Nephron (organoid): Measurements from ENCODE around the gene MNX1.

Experiments
- H3K27ac Mint-ChIP-seq, 3 experiments: 2 replicates each; pipeline ENCODE4 v1.8.0; 2020; ENCODE audit warnings: mixed read lengths in 3 of 3, mild to moderate bottlenecking in 2 of 3, moderate library complexity in 1 of 3
- H3K27me3 Mint-ChIP-seq: 2 replicates; pipeline ENCODE4 v1.8.0; 2021; ENCODE audit warnings: low read depth, mild to moderate bottlenecking, moderate library complexity, mixed read lengths
- H3K36me3 Mint-ChIP-seq: 2 replicates; pipeline ENCODE4 v1.8.0; 2020; ENCODE audit warnings: low read depth, mixed read lengths
- H3K4me1 Mint-ChIP-seq: 2 replicates; pipeline ENCODE4 v1.8.0; 2020; ENCODE audit warnings: mixed read lengths
- H3K4me3 Mint-ChIP-seq, 3 experiments: 2 replicates each; pipeline ENCODE4 v1.8.0; 2020; ENCODE audit warnings: mild to moderate bottlenecking in 3 of 3, mixed read lengths in 3 of 3, moderate library complexity in 2 of 3
- H3K9me3 Mint-ChIP-seq: 2 replicates; pipeline ENCODE4 v1.8.0; 2020; ENCODE audit warnings: mixed read lengths
- TF ChIP-seq, protein P1 (sequence below), 3 experiments: fragments of 200-600 bp; sonication (generic); IDR thresholded peaks; one replicate each; pipeline ENCODE4 v1.5.0; 2021; ENCODE audit warnings: antibody characterized with exemption in 3 of 3; ENCODE audit not compliant: unreplicated experiment in 3 of 3

The MNX1 gene

DNA sequence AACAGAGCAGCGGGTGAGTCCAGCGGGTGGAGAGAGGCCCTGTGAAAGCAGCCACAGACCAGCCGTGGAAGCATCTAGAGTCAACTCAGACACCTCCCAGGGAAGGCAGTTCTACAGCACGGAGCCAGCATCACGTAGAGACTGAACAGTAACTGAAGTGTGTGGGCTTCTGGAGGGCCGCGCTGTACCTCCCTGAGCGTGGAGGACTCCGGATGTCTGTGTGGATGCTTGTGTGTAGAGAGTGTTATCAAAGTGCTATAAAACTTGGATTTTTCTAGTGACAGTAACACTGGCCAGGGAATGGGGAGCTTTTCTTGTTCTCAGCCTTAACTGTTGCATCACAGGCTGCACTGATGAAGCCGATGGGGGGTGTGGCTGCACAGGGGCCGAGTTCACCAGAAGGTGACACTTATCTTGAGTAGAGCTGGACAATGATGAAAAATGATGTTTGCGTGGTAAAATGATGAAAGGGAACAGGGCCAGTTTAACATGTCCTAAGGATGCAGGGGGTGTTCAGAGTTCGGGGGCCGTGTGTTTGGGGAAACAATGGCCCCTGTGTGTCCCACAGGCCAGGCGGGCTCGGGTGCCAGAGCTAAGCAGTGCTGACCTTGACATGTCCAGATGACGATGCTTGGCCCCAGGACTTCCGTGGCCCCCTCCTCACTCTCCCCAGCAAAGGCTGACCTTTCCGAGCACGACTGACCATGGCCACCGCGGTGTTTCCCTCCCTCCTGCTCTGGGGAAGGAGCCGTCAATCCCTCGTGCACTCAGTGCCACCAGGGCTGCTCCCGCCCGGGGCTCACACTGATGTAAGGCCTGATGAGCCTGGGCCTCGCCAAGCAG, 21.9 kb downstream of the MNX1 start:
- Mint-ChIP-seq H3K36me3 (no peaks in the 10 kb centered on the region), H3K4me1 (peaks cover 2% of the 10 kb centered on the region), H3K27ac (no peak overlapping the region), H3K4me3 (no peak overlapping the region), H3K9me3 (no peaks in the 10 kb centered on the region), H3K27me3 (peaks cover 34% of the 10 kb centered on the region)
- TF ChIP-seq, protein P1, sequence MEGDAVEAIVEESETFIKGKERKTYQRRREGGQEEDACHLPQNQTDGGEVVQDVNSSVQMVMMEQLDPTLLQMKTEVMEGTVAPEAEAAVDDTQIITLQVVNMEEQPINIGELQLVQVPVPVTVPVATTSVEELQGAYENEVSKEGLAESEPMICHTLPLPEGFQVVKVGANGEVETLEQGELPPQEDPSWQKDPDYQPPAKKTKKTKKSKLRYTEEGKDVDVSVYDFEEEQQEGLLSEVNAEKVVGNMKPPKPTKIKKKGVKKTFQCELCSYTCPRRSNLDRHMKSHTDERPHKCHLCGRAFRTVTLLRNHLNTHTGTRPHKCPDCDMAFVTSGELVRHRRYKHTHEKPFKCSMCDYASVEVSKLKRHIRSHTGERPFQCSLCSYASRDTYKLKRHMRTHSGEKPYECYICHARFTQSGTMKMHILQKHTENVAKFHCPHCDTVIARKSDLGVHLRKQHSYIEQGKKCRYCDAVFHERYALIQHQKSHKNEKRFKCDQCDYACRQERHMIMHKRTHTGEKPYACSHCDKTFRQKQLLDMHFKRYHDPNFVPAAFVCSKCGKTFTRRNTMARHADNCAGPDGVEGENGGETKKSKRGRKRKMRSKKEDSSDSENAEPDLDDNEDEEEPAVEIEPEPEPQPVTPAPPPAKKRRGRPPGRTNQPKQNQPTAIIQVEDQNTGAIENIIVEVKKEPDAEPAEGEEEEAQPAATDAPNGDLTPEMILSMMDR (IDR thresholded peaks at IDR 0.05; ENCODE audit: unreplicated experiment in 3 of 3) = no peak

DNA sequence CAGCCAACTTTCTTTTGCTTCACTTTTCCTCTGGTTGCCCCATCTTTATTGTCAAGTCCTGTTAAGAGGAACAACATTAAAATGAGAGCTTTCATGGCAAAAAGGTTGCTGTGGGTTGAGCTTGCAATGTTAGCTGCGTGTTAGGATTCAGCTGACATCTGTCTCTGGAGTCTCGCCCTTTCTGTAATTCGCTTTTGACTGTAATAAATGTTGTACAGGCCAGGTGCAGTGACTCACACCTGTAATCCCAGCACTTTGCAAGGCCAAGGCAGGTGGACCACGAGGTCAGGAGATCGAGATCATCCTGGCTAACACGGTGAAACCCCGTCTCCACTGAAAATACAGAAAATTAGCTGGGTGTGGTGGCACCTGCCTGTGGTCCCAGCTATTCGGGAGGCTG, 24.1 kb downstream of the MNX1 start:
- no peak overlapping the region for H3K4me3 Mint-ChIP-seq
- no peak overlapping the region for H3K27ac Mint-ChIP-seq
- H3K27me3 Mint-ChIP-seq = peaks cover 17% of the 10 kb centered on the region
- peaks cover 5% of the 10 kb centered on the region for H3K36me3 Mint-ChIP-seq
- TF ChIP-seq, protein P1 (IDR thresholded peaks at IDR 0.05; ENCODE audit: unreplicated experiment in 3 of 3) = no peak
- H3K9me3 Mint-ChIP-seq = peaks cover 4% of the 10 kb centered on the region
- H3K4me1 Mint-ChIP-seq = no peaks in the 10 kb centered on the region

DNA sequence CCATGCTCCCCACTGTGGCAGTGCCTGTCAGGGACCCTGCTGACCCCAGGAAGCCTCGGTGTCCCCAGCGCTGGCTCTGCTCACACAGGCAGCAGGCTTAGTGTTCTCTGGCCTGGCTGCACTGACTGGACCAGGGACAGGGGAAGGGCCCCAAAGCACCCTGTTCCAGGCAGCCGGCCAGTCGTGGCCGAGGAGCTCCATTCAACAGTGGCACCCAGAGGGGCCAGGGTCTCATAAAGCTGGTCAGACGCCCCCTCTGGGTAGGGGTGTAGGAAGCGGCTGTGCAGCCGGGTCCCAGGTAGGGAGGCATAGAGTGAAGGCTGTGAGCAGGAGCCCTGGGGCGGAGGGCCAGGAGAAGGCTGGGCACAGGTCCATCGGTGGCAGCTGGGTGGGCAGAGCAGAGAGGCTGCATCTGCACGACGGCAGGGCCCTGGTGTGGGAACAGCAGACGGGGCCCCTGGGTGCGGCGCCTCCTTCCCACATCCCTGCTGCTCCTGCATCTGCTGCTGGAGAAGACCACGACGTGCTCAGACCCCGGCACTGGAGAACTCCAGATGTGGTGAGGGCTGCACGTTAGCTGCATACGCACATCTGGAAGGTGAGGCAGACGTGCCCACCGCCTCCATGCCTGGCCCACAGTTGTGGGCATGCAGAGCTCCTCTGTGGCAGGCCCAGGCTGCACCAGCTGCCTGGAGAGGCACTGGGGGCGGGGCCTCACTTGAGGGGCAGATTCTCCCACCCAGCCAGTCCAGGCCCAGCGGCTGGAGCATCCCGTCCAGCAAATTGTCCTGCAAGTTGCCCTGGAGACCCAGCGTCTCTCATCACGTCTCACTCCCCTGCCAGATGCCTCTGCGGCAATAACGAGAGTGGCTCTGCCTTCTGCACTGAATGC, 25.1 kb downstream of the MNX1 start:
- peaks cover 9% of the 10 kb centered on the region for H3K27me3 Mint-ChIP-seq
- no peaks in the 10 kb centered on the region for H3K4me1 Mint-ChIP-seq
- peaks cover 4% of the 10 kb centered on the region for H3K9me3 Mint-ChIP-seq
- no peak overlapping the region for H3K4me3 Mint-ChIP-seq
- TF ChIP-seq, protein P1 (IDR thresholded peaks at IDR 0.05; ENCODE audit: unreplicated experiment in 3 of 3) = no peak
- H3K36me3 Mint-ChIP-seq = peaks cover 5% of the 10 kb centered on the region
- H3K27ac Mint-ChIP-seq = no peak overlapping the region

DNA sequence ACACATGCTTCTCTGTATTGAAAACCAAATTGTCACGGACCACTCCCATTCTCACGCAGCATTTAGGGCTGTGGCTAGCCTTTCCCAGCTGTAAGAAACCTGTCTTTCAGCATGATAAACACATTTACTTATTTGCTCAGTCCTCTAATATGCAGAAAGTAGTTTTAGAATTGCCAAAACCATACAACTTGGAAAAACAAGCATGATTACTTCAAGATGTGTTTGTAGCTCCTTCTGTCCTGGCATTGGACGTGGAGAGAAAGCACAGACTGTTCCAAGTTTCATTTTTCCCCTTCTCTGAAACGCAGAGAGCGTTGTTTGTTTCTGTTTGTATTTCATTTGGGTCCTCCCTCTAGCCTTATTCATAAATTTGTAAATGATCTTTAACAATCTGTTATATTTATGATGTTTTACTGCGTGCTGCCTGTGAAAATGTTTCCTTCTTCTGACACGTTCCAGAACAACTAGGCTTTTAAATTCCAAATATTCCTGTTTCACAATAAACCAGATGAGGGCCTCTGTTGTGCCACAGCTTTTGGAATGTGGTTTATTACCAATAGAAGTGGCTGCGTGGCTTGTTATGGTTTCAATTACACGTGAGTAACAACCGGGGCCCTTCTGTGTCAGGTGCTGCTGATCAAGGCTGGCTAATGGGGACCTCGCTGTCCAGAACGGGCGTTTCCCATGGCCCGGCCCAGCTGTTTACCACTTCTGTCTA, 26.1 kb downstream of the MNX1 start:
- H3K27ac Mint-ChIP-seq = no peak overlapping the region
- no peaks in the 10 kb centered on the region for H3K4me1 Mint-ChIP-seq
- peaks cover 9% of the 10 kb centered on the region for H3K27me3 Mint-ChIP-seq
- H3K4me3 Mint-ChIP-seq = no peak overlapping the region
- peaks cover 11% of the 10 kb centered on the region for H3K36me3 Mint-ChIP-seq
- H3K9me3 Mint-ChIP-seq = peaks cover 10% of the 10 kb centered on the region
- TF ChIP-seq, protein P1 (IDR thresholded peaks at IDR 0.05; ENCODE audit: unreplicated experiment in 3 of 3) = no peak

DNA sequence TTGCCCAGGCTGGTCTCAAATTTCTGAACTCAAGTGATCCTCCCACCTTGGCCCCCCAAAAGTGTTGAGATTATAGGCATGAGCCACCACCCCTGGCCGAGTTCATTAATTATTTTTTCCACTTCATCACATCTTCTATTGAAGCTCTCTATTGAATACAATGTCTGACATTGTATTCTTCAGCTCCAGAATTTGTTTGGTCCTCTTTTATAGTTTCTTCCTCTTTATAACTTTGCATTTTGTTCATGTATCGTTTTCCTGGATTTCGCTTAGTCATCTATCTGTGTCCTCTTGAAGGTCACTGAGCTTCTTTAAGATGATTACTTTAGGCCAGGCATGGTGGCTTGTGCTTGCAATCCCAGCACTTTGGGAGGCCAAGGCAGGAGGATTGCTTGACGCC, 30.8 kb downstream of the MNX1 start:
- H3K36me3 Mint-ChIP-seq = peaks cover 38% of the 10 kb centered on the region
- H3K9me3 Mint-ChIP-seq = peaks cover 20% of the 10 kb centered on the region
- no peaks in the 10 kb centered on the region for H3K27me3 Mint-ChIP-seq
- H3K4me1 Mint-ChIP-seq = no peaks in the 10 kb centered on the region
- TF ChIP-seq, protein P1 (IDR thresholded peaks at IDR 0.05; ENCODE audit: unreplicated experiment in 3 of 3) = no peak
- no peak overlapping the region for H3K27ac Mint-ChIP-seq
- H3K4me3 Mint-ChIP-seq = no peak overlapping the region
